Measurements from ENCODE around the gene KDM2B. TPM values are rescaled to one million over a fixed set of nuclear protein-coding genes. Genes with fewer than 3 reads are reported as not detected.

Gene KDM2B
- total and polyA plus RNA-seq, 2 donors from 2014 or later: 6.2 to 19.7 TPM

GRCh38 chr12:121603581-121603980, 22.8 kb upstream of the KDM2B start:
- no peaks in the 10 kb centered on the region for H3K36me3 ChIP-seq (ENCODE audit: control insufficient read depth in 2 of 3, insufficient read depth in 3 of 3, low read length in 3 of 3)
- intact Hi-C loops (cut with DNase I): no loop called here
- FAIRE-seq (no peak), DNase-seq (no peak)
- H3K27ac ChIP-seq (ENCODE audit: low read depth in 2 of 2, low read length in 2 of 2): no peak overlapping the region
- no peak overlapping the region for H3K4me3 ChIP-seq (ENCODE audit: low read length in 3 of 3)
- H3K9me3 ChIP-seq (ENCODE audit: control insufficient read depth in 2 of 3, insufficient read depth in 1 of 3, low read length in 3 of 3): no peaks in the 10 kb centered on the region
- TF ChIP-seq CTCF (IDR thresholded peaks at IDR 0.05; ENCODE audit: borderline replicate concordance, extremely low read depth, insufficient read depth): no peak
- H3K4me1 ChIP-seq (ENCODE audit: control insufficient read depth in 2 of 3, insufficient read depth in 2 of 3, low read depth in 1 of 3, low read length in 3 of 3): no peaks in the 10 kb centered on the region
- no peaks in the 10 kb centered on the region for H3K27me3 ChIP-seq (ENCODE audit: control insufficient read depth, insufficient read depth, low read length)
- H3K9ac ChIP-seq (ENCODE audit: low read length in 3 of 3): no peak overlapping the region

GRCh38 chr12:121602766-121603165, 21.9 kb upstream of the KDM2B start:
- Histone ChIP-seq H3K27me3 (ENCODE audit: control insufficient read depth, insufficient read depth, low read length) (no peaks in the 10 kb centered on the region), H3K4me3 (ENCODE audit: low read length in 3 of 3) (no peak overlapping the region), H3K27ac (ENCODE audit: low read depth in 2 of 2, low read length in 2 of 2) (no peak overlapping the region), H3K36me3 (ENCODE audit: control insufficient read depth in 2 of 3, insufficient read depth in 3 of 3, low read length in 3 of 3) (no peaks in the 10 kb centered on the region), H3K9me3 (ENCODE audit: control insufficient read depth in 2 of 3, insufficient read depth in 1 of 3, low read length in 3 of 3) (no peaks in the 10 kb centered on the region), H3K9ac (ENCODE audit: low read length in 3 of 3) (no peak overlapping the region), H3K4me1 (ENCODE audit: control insufficient read depth in 2 of 3, insufficient read depth in 2 of 3, low read depth in 1 of 3, low read length in 3 of 3) (no peaks in the 10 kb centered on the region)
- intact Hi-C loops (cut with DNase I): no loop called here
- no peak for TF ChIP-seq CTCF (IDR thresholded peaks at IDR 0.05; ENCODE audit: borderline replicate concordance, extremely low read depth, insufficient read depth)
- FAIRE-seq: no peak
- no peak for DNase-seq

GRCh38 chr12:121600702-121601336, 20.0 kb upstream of the KDM2B start:
- DNase-seq (no peak), FAIRE-seq (no peak)
- Histone ChIP-seq H3K4me3 (ENCODE audit: low read length in 3 of 3) (no peak overlapping the region), H3K27ac (ENCODE audit: low read depth in 2 of 2, low read length in 2 of 2) (no peak overlapping the region), H3K4me1 (ENCODE audit: control insufficient read depth in 2 of 3, insufficient read depth in 2 of 3, low read depth in 1 of 3, low read length in 3 of 3) (no peaks in the 10 kb centered on the region), H3K36me3 (ENCODE audit: control insufficient read depth in 2 of 3, insufficient read depth in 3 of 3, low read length in 3 of 3) (no peaks in the 10 kb centered on the region), H3K9ac (ENCODE audit: low read length in 3 of 3) (no peak overlapping the region), H3K27me3 (ENCODE audit: control insufficient read depth, insufficient read depth, low read length) (no peaks in the 10 kb centered on the region), H3K9me3 (ENCODE audit: control insufficient read depth in 2 of 3, insufficient read depth in 1 of 3, low read length in 3 of 3) (no peaks in the 10 kb centered on the region)
- intact Hi-C loops (cut with DNase I): no loop called here
- no peak for TF ChIP-seq CTCF (IDR thresholded peaks at IDR 0.05; ENCODE audit: borderline replicate concordance, extremely low read depth, insufficient read depth)

GRCh38 chr12:121596526-121596925, 15.7 kb upstream of the KDM2B start:
- Histone ChIP-seq H3K4me1 (ENCODE audit: control insufficient read depth in 2 of 3, insufficient read depth in 2 of 3, low read depth in 1 of 3, low read length in 3 of 3) (no peaks in the 10 kb centered on the region), H3K27ac (ENCODE audit: low read depth in 2 of 2, low read length in 2 of 2) (no peak overlapping the region), H3K27me3 (ENCODE audit: control insufficient read depth, insufficient read depth, low read length) (no peaks in the 10 kb centered on the region), H3K9ac (ENCODE audit: low read length in 3 of 3) (no peak overlapping the region), H3K4me3 (ENCODE audit: low read length in 3 of 3) (no peak overlapping the region), H3K36me3 (ENCODE audit: control insufficient read depth in 2 of 3, insufficient read depth in 3 of 3, low read length in 3 of 3) (no peaks in the 10 kb centered on the region), H3K9me3 (ENCODE audit: control insufficient read depth in 2 of 3, insufficient read depth in 1 of 3, low read length in 3 of 3) (no peaks in the 10 kb centered on the region)
- FAIRE-seq: no peak
- no peak for TF ChIP-seq CTCF (IDR thresholded peaks at IDR 0.05; ENCODE audit: borderline replicate concordance, extremely low read depth, insufficient read depth)
- no peak for DNase-seq
- intact Hi-C loops (cut with DNase I): no loop called here

All from kidney (tissue), 14 donors.